Stimulated activated CD4-positive, alpha-beta T cell treated with anti-CD3 and anti-CD28 coated beads, Interleukin-1b, Interleukin-23, amount 100 ng/mL, for 48 hours (primary cell): Measurements from ENCODE around the gene MAEA.
"Not testable (repeated sequence)": the region's sequence is repeated elsewhere in the genome, so short reads cannot be mapped to it uniquely, and the experiment has no call there.

Experiments used
- DNase-seq: peaks from one replicate; pipeline ENCODE4 v3.0.0-alpha.2; 2020

MAEA gene

GRCh38 chr4:1369479-1370079 lies 79.9 kb downstream of the MAEA start:
- DNase-seq, result no peak

DNA sequence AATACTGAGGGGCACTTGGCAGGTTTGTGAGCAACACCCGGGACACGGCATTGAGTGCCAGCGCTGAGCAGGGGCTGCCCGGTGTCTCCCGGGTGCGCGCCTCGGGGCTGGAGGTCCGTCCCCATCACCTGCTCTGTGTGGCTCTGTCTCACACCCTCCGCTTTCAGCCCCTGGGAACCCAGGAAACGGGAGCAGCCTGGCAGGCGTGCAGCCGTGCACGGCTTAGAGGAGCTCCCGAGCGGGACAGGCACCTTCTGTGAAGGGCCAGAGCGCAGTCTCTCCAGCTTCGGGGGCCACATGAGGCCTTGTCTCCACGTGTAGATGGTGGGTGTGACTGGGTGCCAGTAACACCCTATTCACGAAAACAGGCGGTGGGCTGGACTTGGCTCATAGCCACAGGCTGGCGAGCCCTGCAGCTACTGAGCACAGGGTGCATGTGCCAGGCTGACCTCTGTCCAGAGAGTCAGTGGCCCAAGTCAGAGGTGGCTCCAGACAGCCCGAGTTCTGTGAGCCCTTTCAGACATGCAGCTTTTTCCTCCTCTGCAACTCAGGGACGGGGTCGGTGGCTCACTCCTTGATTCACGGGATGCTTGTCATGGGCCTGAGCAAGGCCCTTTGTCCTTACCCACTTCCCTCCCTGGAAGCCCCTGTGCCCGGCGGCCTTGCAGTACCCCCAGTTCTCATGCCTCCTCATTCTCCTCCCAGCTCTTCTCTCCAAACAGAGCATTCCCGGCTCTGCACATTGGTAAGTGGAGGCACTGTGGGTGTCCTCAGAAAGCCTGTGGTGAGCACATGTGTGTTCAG lies 80.8 kb downstream of the MAEA start:
- DNase-seq, result no peak

DNA sequence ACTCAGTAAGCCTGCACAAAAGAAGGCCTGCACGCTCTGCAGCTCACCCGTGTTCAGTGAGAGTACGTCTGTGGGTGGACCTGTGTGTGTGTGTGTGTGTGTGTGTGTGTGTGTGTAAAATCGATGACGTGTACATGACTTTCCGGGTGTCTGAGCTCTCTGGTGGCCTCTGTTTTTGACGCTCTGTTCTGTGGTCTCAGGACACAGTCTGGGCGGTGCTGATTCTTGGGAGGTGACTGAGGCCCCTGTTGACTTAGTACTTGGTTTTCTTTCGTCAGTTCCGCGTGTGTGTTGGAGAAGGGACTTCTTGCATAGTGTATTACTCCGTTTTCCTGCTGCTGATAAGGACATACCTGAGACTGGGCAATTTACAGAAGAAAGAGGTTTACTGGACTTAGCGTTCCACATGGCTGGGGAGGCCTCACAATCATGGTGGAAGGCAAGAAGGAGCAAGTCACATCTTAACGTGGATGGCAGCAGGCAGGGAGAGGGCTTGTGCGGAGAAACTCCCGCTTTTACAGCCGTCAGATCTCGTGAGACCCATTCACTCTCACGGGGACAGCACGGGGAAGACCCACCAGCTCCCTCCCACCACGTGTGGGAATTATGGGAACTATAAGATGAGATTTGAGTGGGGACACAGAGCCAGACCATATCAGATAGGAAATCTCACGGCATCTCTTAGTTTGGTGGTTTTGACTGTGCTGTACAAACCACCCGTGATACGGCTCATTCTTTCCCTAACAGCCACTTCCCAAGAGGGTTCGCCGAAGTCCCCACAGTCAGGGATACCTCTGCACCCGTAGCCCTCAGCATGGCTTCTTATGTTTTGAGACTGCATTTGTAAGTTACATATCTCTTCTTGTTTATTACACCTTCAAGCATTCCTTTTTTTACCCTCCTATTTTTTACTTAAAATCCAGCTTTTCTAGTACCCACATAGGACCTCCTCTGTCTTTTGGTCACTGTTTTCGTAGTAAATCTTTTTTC lies 81.8 kb downstream of the MAEA start:
- DNase-seq, result no peak

DNA sequence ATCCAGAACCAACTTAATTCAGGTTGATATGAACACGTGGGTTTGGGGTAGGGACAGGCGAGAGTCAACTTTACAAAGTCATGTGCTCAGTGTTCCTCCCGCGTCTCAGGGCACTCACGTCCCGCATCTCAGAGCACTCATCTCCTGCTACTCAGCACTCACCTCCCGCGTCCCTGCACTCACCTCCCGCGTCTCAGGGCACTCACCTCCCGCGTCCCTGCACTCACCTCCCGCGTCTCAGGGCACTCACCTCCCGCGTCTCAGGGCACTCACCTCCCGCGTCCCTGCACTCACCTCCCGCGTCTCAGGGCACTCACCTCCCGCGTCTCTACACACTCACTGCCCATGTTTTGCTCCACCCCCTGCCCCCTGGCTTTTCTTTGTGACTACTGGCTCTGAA lies 82.9 kb downstream of the MAEA start:
- not testable (repeated sequence) for DNase-seq

- DNase-seq, result no peak
Observed at GRCh38 chr4:1373892-1374705, 84.4 kb downstream of the MAEA start.

GRCh38 chr4:1374706-1375045 lies 85.0 kb downstream of the MAEA start:
- no peak for DNase-seq

- no peak for DNase-seq
Observed at GRCh38 chr4:1375051-1375721, 85.5 kb downstream of the MAEA start.

GRCh38 chr4:1375761-1376322 lies 86.2 kb downstream of the MAEA start:
- DNase-seq, result no peak

GRCh38 chr4:1376391-1376840 lies 86.7 kb downstream of the MAEA start:
- DNase-seq, result no peak

- DNase-seq, result no peak
Observed at GRCh38 chr4:1376841-1377605, 87.3 kb downstream of the MAEA start.

DNA sequence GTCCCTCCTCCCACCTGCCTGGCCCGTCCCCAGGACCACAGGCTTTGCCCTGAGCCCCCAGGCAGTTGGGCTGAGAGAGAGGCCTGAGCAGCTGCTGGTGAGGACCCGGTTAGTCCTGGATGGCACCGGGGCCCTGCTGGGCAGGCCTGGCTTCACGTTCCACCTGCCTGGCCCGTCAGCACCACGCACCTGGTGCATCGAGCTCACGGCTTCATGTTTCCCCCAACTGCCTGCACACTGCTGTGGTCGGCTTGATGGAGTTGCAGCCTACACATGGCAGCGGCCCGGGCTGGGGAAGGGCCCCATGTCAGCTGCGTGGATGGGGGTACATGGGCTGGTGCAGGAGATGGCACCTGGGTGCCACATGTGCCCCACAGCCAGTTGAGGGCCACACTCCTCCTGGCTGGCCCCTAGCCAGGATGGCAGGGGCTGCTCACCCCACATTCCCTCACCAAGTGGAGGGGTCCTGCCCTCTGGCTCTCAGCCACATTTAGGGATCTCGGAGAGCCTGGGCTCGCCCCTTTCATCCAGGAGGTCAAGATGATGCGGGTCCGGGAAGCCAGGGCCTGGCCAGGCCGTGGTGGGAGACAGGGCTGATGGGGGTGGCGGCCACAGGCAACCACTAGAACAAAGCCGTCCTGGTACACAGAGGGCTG lies 88.0 kb downstream of the MAEA start:
- DNase-seq, result no peak

GRCh38 chr4:1378559-1379231 lies 89.0 kb downstream of the MAEA start:
- no peak for DNase-seq

- DNase-seq, result no peak
Observed at GRCh38 chr4:1379351-1379781, 89.7 kb downstream of the MAEA start.

DNA sequence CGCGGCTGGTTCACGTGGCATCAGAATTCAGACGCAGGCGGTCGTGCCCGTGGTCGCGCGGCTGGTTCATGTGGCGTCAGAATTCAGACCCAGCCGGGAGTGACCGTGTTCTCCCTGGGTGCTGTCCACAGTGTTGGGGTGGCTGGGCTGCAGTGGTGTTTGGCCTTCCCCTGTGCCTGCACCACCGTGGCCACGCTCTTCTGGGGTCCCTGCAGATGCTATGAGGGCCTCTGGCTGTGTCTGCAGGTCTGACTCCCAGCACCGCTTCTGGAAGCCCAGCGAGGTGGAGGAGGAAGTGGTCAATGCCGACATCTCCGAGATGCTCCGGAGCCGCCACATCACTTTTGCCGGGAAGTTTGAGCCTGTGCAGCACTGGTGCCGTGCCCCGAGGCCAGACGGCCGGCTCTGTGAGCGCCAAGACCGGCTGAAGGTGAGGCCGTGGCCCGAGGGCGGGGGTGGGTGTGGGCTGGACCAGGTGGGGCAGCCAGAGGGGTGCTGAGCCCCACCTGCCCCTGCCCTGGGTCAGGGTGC lies 90.2 kb downstream of the MAEA start:
- no peak for DNase-seq

DNA sequence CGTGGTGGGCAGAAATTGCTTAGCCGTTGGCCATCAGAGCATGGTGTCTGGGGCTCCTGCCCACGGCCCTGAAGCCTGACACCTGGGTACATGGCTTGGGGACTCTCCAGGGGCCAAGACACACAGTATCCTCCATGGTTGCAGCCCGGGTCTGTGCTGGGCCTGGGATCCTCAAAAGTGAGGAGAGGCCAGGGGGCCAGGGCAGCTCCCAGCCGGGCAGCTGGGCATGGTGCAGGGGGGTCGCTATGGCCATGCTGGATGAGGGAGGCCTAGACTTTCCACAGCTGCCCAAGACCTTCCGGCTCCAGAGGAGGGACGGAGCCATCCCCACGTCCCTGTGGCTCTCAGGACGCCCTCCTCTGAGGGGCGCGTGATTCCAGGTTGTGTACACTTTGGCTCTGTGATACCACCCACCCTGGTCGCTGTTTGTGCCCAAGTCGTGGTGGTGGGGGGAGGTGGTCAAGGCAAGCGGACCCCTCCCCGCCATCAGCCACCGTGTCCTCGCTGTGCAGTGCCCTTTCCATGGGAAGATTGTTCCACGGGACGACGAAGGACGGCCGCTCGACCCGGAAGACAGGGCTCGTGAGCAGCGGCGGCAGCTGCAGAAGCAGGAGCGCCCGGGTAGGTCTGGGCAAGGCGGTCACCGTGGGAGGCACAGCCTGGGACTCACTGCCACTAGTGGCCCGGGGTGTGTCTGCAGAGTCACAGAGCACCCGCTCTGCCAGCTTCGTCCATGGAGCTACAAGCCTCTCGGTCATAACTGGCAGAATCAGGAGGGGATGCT lies 90.9 kb downstream of the MAEA start:
- DNase-seq, result no peak

DNA sequence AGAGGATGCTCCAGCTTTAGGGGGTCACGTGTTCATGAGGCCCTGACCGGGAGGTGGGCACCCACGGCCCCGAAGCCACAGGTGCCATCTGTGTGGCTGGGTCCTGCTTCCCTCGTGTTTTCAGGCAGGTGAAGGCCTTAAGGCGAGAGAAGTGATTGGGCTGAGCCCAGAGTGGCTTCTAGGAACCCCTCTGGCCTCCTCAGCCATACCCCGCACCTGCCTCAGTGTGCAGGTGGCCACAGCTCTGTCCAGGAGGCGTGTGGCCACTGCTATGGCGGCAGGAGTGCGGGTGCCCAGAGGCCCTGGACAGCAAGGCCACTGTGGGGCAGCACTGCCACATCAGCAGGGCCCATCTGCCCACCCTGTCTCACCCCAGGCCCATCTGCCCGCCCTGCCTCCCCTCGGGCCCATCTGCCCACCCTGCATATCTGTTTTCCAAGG lies 91.5 kb downstream of the MAEA start:
- DNase-seq, result no peak

- no peak for DNase-seq
Observed at GRCh38 chr4:1381944-1382541, 92.4 kb downstream of the MAEA start.
